ENCODE measurements around the gene XPA. TPM values are rescaled to one million over a fixed set of nuclear protein-coding genes. Genes with fewer than 3 reads are reported as not detected.
A peak's percentile ranks its signal among the peaks of the same experiment; 100 is the strongest.

Gene XPA
- total RNA-seq, 1 donor from 2014 or later: 3.2 TPM

DNA sequence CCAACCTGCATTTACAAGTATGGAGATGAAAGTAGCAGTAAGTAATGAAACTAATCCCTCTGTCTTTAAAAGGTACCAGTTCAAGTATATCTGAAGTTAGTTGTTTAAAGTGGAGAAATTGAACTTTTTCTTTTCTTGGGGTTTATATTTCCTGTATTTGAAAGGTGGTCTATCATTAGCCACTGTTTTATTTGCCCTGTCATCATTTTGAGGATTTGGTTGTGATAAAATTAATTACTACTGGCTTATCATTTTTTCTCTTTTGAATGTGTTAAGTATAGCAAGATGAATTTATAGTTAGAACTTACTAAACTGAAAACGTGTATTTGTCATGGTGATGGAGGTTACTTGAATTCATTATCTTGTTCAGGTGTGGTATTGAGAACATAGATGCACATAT, 38.4 kb downstream of the XPA start:
- Histone ChIP-seq H3K27me3 (no peaks in the 10 kb centered on the region), H3K9me3 (no peaks in the 10 kb centered on the region), H3K4me3 (no peak overlapping the region), H3K27ac (no peak overlapping the region), H3K36me3 (peaks cover 52 to 88% of the 10 kb centered on the region in 2 donors), H3K4me1 (no peaks in the 10 kb centered on the region)
- intact Hi-C loops (cut with DNase I): no loop called here
- no peak for DNase-seq (ENCODE audit: low spot score in 2 of 2)
- TF ChIP-seq, protein P1, sequence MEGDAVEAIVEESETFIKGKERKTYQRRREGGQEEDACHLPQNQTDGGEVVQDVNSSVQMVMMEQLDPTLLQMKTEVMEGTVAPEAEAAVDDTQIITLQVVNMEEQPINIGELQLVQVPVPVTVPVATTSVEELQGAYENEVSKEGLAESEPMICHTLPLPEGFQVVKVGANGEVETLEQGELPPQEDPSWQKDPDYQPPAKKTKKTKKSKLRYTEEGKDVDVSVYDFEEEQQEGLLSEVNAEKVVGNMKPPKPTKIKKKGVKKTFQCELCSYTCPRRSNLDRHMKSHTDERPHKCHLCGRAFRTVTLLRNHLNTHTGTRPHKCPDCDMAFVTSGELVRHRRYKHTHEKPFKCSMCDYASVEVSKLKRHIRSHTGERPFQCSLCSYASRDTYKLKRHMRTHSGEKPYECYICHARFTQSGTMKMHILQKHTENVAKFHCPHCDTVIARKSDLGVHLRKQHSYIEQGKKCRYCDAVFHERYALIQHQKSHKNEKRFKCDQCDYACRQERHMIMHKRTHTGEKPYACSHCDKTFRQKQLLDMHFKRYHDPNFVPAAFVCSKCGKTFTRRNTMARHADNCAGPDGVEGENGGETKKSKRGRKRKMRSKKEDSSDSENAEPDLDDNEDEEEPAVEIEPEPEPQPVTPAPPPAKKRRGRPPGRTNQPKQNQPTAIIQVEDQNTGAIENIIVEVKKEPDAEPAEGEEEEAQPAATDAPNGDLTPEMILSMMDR (IDR thresholded peaks at IDR 0.05): no peak

- Histone ChIP-seq H3K9me3 (no peaks in the 10 kb centered on the region), H3K27ac (peak overlapping the region in 1 of 2 donors; percentile 27), H3K27me3 (no peaks in the 10 kb centered on the region), H3K4me3 (no peak overlapping the region), H3K4me1 (peaks cover 0 to 4% of the 10 kb centered on the region in 2 donors), H3K36me3 (peaks cover 38 to 71% of the 10 kb centered on the region in 2 donors)
- no peak for DNase-seq (ENCODE audit: low spot score in 2 of 2)
- TF ChIP-seq, protein P1 (IDR thresholded peaks at IDR 0.05): no peak
- intact Hi-C loops (cut with DNase I): no loop called here
These were observed 45.5 kb downstream of the XPA start for GRCh38 chr9:97651646-97652045.

GRCh38 chr9:97647996-97648395, 49.1 kb downstream of the XPA start:
- intact Hi-C loops (cut with DNase I): no loop called here
- TF ChIP-seq, protein P1 (IDR thresholded peaks at IDR 0.05): no peak
- H3K9me3 ChIP-seq: no peaks in the 10 kb centered on the region
- H3K27ac ChIP-seq: no peak overlapping the region
- no peaks in the 10 kb centered on the region for H3K27me3 ChIP-seq
- no peak overlapping the region for H3K4me3 ChIP-seq
- DNase-seq (ENCODE audit: low spot score in 2 of 2): no peak
- H3K4me1 ChIP-seq: peaks cover 0 to 4% of the 10 kb centered on the region in 2 donors
- peaks cover 35 to 73% of the 10 kb centered on the region in 2 donors for H3K36me3 ChIP-seq

DNA sequence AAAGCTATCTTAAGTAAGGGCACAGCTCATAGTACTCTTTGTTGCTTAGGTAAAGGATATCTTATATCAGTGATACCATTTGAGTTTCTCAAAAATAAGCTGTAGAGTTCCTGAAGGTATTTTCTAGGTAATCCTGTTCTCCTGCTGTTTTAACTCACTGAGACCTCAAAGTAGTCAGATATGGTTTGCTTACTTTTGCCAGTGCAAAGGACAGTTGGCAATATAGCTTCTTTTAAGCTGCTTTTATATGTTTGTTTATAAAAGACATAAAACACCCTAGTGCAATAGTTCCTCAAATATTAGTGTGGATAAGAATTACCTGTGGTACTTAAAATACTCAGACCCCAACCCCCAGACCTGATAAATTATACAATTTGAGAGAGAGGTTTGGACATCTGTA, 51.4 kb downstream of the XPA start:
- H3K4me3 ChIP-seq: no peak overlapping the region
- no peaks in the 10 kb centered on the region for H3K27me3 ChIP-seq
- intact Hi-C loops (cut with DNase I): no loop called here
- peaks cover 36 to 77% of the 10 kb centered on the region in 2 donors for H3K36me3 ChIP-seq
- no peaks in the 10 kb centered on the region for H3K4me1 ChIP-seq
- DNase-seq (ENCODE audit: low spot score in 2 of 2): no peak
- TF ChIP-seq, protein P1 (IDR thresholded peaks at IDR 0.05): no peak
- no peak overlapping the region for H3K27ac ChIP-seq
- H3K9me3 ChIP-seq: no peaks in the 10 kb centered on the region

- H3K4me3 ChIP-seq: no peak overlapping the region
- peaks cover 19 to 36% of the 10 kb centered on the region in 2 donors for H3K36me3 ChIP-seq
- H3K4me1 ChIP-seq: peaks cover 7 to 12% of the 10 kb centered on the region in 2 donors
- intact Hi-C loops (cut with DNase I): no loop called here
- H3K9me3 ChIP-seq: no peaks in the 10 kb centered on the region
- H3K27ac ChIP-seq: no peak overlapping the region
- no peaks in the 10 kb centered on the region for H3K27me3 ChIP-seq
- TF ChIP-seq, protein P1 (IDR thresholded peaks at IDR 0.05): no peak
- DNase-seq (ENCODE audit: low spot score in 2 of 2): no peak
These were observed 56.8 kb downstream of the XPA start for GRCh38 chr9:97640325-97640724.

DNA sequence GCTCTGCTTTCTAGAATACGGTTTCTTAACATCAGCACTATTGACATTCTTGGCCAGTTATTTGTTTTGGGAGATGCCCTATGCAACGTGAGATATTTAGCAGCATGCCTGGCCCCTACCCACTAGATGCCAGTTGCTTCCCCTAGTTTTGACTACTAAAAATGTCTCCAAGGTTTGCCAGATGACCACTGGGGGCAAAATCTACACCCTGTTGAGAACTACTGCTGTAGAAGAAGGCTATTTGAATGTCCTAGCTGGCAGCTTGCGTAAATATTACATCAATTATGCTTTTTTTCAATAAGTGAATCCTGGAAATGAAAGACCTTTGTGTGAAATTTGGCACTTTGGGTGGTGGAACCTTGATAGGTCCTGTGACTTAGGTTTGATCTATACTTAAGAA, 58.5 kb downstream of the XPA start:
- Histone ChIP-seq H3K9me3 (no peaks in the 10 kb centered on the region), H3K27me3 (no peaks in the 10 kb centered on the region), H3K36me3 (peaks cover 7 to 20% of the 10 kb centered on the region in 2 donors), H3K4me3 (no peak overlapping the region), H3K4me1 (peaks cover 10 to 17% of the 10 kb centered on the region in 2 donors), H3K27ac (no peak overlapping the region)
- no peak for DNase-seq (ENCODE audit: low spot score in 2 of 2)
- TF ChIP-seq, protein P1 (IDR thresholded peaks at IDR 0.05): no peak
- intact Hi-C loops (cut with DNase I): no loop called here
